ENCODE measurements around the gene BPTF.

GRCh38 chr17:67990909-67991308, 165.6 kb downstream of the BPTF start:
- TF ChIP-seq, protein P1, sequence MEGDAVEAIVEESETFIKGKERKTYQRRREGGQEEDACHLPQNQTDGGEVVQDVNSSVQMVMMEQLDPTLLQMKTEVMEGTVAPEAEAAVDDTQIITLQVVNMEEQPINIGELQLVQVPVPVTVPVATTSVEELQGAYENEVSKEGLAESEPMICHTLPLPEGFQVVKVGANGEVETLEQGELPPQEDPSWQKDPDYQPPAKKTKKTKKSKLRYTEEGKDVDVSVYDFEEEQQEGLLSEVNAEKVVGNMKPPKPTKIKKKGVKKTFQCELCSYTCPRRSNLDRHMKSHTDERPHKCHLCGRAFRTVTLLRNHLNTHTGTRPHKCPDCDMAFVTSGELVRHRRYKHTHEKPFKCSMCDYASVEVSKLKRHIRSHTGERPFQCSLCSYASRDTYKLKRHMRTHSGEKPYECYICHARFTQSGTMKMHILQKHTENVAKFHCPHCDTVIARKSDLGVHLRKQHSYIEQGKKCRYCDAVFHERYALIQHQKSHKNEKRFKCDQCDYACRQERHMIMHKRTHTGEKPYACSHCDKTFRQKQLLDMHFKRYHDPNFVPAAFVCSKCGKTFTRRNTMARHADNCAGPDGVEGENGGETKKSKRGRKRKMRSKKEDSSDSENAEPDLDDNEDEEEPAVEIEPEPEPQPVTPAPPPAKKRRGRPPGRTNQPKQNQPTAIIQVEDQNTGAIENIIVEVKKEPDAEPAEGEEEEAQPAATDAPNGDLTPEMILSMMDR (conservative IDR thresholded peaks at IDR 0.05), result no peak
- no peak for TF ChIP-seq ZFX (IDR thresholded peaks at IDR 0.05)

Data from C4-2B (cell line).